BJ (cell line): ENCODE data around the gene ARIH1. TPM values are rescaled to one million over a fixed set of nuclear protein-coding genes. Genes with fewer than 3 reads are reported as not detected.
A peak's percentile ranks its signal among the peaks of the same experiment; 100 is the strongest.
"Not testable (repeated sequence)": the region's sequence is repeated elsewhere in the genome, so short reads cannot be mapped to it uniquely, and the experiment has no call there.

Experiments used
- CTCF ChIA-PET: fragments of 350-600 bp; formaldehyde crosslinking; extraction: SDS; loops from one replicate; lab custom pipeline; 2021; ENCODE audit warnings: antibody characterized with exemption, inconsistent platforms; lab: Yijun Ruan, JAX
- POLR2A ChIA-PET: fragments of 300-600 bp; sonication (Branson Sonifier 250); formaldehyde crosslinking; extraction: SDS; loops from one replicate; lab custom pipeline; 2021; ENCODE audit warnings: antibody characterized with exemption; lab: Charles Lee
- DNase-seq: peaks from one replicate; pipeline ENCODE4 v3.0.0-alpha.2; 2011; ENCODE audit warnings: low read depth
- H3K27me3 ChIP-seq: 2 replicates; pipeline ENCODE4 v1.6.0; 2011; ENCODE audit warnings: low read length; ENCODE audit not compliant: control insufficient read depth, insufficient read depth
- H3K36me3 ChIP-seq: 2 replicates; pipeline ENCODE4 v1.5.1; 2011; ENCODE audit warnings: low read length; ENCODE audit not compliant: control insufficient read depth, insufficient read depth
- H3K4me3 ChIP-seq: 2 replicates; pipeline ENCODE4 v1.5.1; 2011; ENCODE audit warnings: low read depth, mild to moderate bottlenecking, control low read depth, low read length
- CTCF ChIP-seq: IDR thresholded peaks from 2 replicates; pipeline ENCODE4 v1.5.1; 2011; ENCODE audit warnings: low read depth, mild to moderate bottlenecking, control low read depth, inconsistent platforms, low read length, moderate library complexity; ENCODE audit not compliant: insufficient read depth
- polyA plus RNA-seq: library from polyadenylated mRNA; depleted of rRNA; stranded (reverse); fragments of >200 nt; gene quantifications from 2 replicates; pipeline ENCODE4 v1.2.3, GENCODE V29; 2011

ARIH1 gene
- polyA plus RNA-seq, 1 experiment = 46.0 TPM

GRCh38 chr15:72475674-72476073, 1.5 kb downstream of the ARIH1 start:
- ChIA-PET CTCF (interaction anchor here (1.2 kb wide), 1 partner anchor 11 kb away, joined by 3 read pairs; no protein-coding TSS in a partner anchor), POLR2A (no interaction called here)
- peaks cover 2% of the 10 kb centered on the region; the same call in 1 of the 2 replicates for H3K36me3 ChIP-seq
- H3K4me3 ChIP-seq = peak overlapping the region; percentile 82
- H3K27me3 ChIP-seq = no peaks in the 10 kb centered on the region
- TF ChIP-seq CTCF = no peak
- no peak for DNase-seq

GRCh38 chr15:72476330-72476729, 2.2 kb downstream of the ARIH1 start:
- POLR2A ChIA-PET, DNase-seq, H3K27me3 ChIP-seq, H3K36me3 ChIP-seq: not testable (repeated sequence)
- peak overlapping the region; percentile 82; the same call in 1 of the 2 replicates for H3K4me3 ChIP-seq
- CTCF ChIA-PET = interaction anchor here (1.2 kb wide), 1 partner anchor 10 kb away, joined by 3 read pairs; no protein-coding TSS in a partner anchor

- no peak overlapping the region for H3K4me3 ChIP-seq
- H3K27me3 ChIP-seq = no peaks in the 10 kb centered on the region
- DNase-seq = no peak
- POLR2A ChIA-PET = no interaction called here
- CTCF ChIA-PET = interaction anchor here (1.3 kb wide), 1 partner anchor 12 kb away, joined by 3 read pairs; no protein-coding TSS in a partner anchor
- no peak for TF ChIP-seq CTCF
- H3K36me3 ChIP-seq = peaks cover 3% of the 10 kb centered on the region; the same call in 1 of the 2 replicates
Observed at GRCh38 chr15:72481015-72481659, 7.0 kb downstream of the ARIH1 start.

- H3K4me3 ChIP-seq = no peak overlapping the region
- CTCF ChIA-PET = interaction anchor here (1.0 to 1.3 kb wide), 2 partner anchors 10 to 13 kb away, joined by 3 to 4 read pairs; no protein-coding TSS in a partner anchor
- no peak for TF ChIP-seq CTCF
- POLR2A ChIA-PET = interaction anchor here (0.5 kb wide), 1 partner anchor 254 kb away, joined by 5 read pairs; no protein-coding TSS in a partner anchor
- no peak for DNase-seq
- H3K27me3 ChIP-seq = no peaks in the 10 kb centered on the region
- H3K36me3 ChIP-seq = peaks cover 3% of the 10 kb centered on the region; the same call in 1 of the 2 replicates
Observed at GRCh38 chr15:72482275-72482674, 8.1 kb downstream of the ARIH1 start.

GRCh38 chr15:72483279-72483678, 9.1 kb downstream of the ARIH1 start:
- Histone ChIP-seq H3K4me3 (no peak overlapping the region), H3K27me3 (no peaks in the 10 kb centered on the region), H3K36me3 (0 out of 2 replicates have a peak, but pooled peaks cover 1% of the 10 kb centered on the region)
- ChIA-PET CTCF (interaction anchor here (0.6 to 1.0 kb wide), 3 partner anchors 9 to 255 kb away, joined by 3 to 4 read pairs (median 4); no protein-coding TSS in a partner anchor), POLR2A (no interaction called here)
- no peak for DNase-seq
- TF ChIP-seq CTCF = no peak
